GM21529 (cell line): Measurements from ENCODE around the gene PSMG3.

Experiments used
- ATAC-seq: cut with Tn5 transposase; IDR thresholded peaks from one replicate; pipeline ENCODE4 v1.9.1; 2021; ENCODE audit not compliant: unreplicated experiment

The PSMG3 gene

GRCh38 chr7:1546909-1547776 is 22.7 kb downstream of the PSMG3 start:
- ATAC-seq: no peak

- ATAC-seq: no peak
These were observed 23.4 kb downstream of the PSMG3 start for GRCh38 chr7:1546274-1546908.

GRCh38 chr7:1545417-1546246 is 24.2 kb downstream of the PSMG3 start:
- no peak for ATAC-seq

GRCh38 chr7:1544896-1545416 is 24.9 kb downstream of the PSMG3 start:
- no peak for ATAC-seq

GRCh38 chr7:1544178-1544895 is 25.5 kb downstream of the PSMG3 start:
- no peak for ATAC-seq

GRCh38 chr7:1543826-1544177 is 26.0 kb downstream of the PSMG3 start:
- ATAC-seq: no peak

GRCh38 chr7:1542841-1543747 is 26.7 kb downstream of the PSMG3 start:
- ATAC-seq: no peak

GRCh38 chr7:1542329-1542728 is 27.5 kb downstream of the PSMG3 start:
- ATAC-seq: no peak

GRCh38 chr7:1541431-1542162 is 28.2 kb downstream of the PSMG3 start:
- no peak for ATAC-seq

- ATAC-seq: no peak
These were observed 29.0 kb downstream of the PSMG3 start for GRCh38 chr7:1540776-1541271.

GRCh38 chr7:1539882-1540775 is 29.7 kb downstream of the PSMG3 start:
- no peak for ATAC-seq

- no peak for ATAC-seq
These were observed 30.5 kb downstream of the PSMG3 start for GRCh38 chr7:1539181-1539881.

- no peak for ATAC-seq
These were observed 31.2 kb downstream of the PSMG3 start for GRCh38 chr7:1538544-1539180.

- ATAC-seq: no peak
These were observed 32.1 kb downstream of the PSMG3 start for GRCh38 chr7:1537535-1538412.

GRCh38 chr7:1536743-1537534 is 32.9 kb downstream of the PSMG3 start:
- no peak for ATAC-seq
